Gastroesophageal sphincter (tissue), 3 donors: ENCODE results near the gene PSMC1.

Experiments
- EP300 ChIP-seq: sonication (generic); formaldehyde crosslinking; IDR thresholded peaks from one replicate; pipeline ENCODE4 v1.6.1; 2017; ENCODE audit warnings: antibody characterized with exemption, mild to moderate bottlenecking
- TF ChIP-seq, protein P1 (sequence below), 4 experiments: fragments of 200-600 bp in 2 of 4; fragments of 450-650 bp in 2 of 4; sonication (generic) in 1 of 4; IDR thresholded peaks; one replicate each; pipeline ENCODE4 v1.5.1; 2017 to 2019; ENCODE audit warnings: antibody characterized with exemption in 4 of 4, mild to moderate bottlenecking in 2 of 4, moderate library complexity in 2 of 4

DNA sequence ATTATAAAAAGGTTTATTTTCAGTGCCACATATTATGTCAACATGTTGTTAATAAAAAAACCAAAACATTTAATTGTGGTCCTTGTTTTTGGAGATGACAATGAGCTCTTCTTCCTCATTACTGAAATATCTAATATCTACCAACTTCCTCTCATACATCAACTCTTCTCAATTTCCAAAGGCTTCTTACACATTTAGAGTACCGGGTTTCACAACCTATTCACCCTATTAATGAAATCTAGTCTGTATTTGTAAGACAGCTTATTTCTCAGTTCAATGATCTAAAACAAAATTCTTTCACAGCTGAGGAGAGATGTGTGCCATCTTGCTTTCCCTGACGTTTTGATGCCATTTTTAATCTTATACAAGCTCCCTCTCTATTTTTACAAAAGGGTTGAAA, 60.9 kb downstream of the PSMC1 start:
- TF ChIP-seq EP300: no peak
- TF ChIP-seq, protein P1, sequence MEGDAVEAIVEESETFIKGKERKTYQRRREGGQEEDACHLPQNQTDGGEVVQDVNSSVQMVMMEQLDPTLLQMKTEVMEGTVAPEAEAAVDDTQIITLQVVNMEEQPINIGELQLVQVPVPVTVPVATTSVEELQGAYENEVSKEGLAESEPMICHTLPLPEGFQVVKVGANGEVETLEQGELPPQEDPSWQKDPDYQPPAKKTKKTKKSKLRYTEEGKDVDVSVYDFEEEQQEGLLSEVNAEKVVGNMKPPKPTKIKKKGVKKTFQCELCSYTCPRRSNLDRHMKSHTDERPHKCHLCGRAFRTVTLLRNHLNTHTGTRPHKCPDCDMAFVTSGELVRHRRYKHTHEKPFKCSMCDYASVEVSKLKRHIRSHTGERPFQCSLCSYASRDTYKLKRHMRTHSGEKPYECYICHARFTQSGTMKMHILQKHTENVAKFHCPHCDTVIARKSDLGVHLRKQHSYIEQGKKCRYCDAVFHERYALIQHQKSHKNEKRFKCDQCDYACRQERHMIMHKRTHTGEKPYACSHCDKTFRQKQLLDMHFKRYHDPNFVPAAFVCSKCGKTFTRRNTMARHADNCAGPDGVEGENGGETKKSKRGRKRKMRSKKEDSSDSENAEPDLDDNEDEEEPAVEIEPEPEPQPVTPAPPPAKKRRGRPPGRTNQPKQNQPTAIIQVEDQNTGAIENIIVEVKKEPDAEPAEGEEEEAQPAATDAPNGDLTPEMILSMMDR (IDR thresholded peaks at IDR 0.05): no peak
